Heart left ventricle (tissue), 16 donors: Measurements from ENCODE around the gene SBNO2. TPM values are rescaled to one million over a fixed set of nuclear protein-coding genes. Genes with fewer than 3 reads are reported as not detected.

Experiments used
- ATAC-seq, 4 donors: fragments of 200-7000 bp; cut with Tn5 transposase; one replicate each; pipeline ENCODE4 v1.9.1; 2020 to 2022; ENCODE audit warnings: moderate library complexity in 4 of 4, mild to moderate bottlenecking in 3 of 4, moderate number of reproducible peaks in 1 of 4
- DNase-seq, 5 donors: peaks; one replicate each; pipeline ENCODE4 v3.0.0-alpha.2; 2020
- H3K27ac ChIP-seq, 12 donors: fragments of 200-600 bp; sonication (generic) in 4 of 12; one replicate each; pipeline versions ENCODE4 v1.5.0 to v1.8.0; 2016 to 2022; ENCODE audit warnings: mild to moderate bottlenecking in 2 of 12
- H3K27me3 ChIP-seq, 9 donors: fragments of 200-600 bp; sonication (generic) in 2 of 9; one replicate each; pipeline versions ENCODE4 v1.5.1 to v1.8.0; 2016 to 2022; ENCODE audit warnings: mild to moderate bottlenecking in 3 of 9
- H3K36me3 ChIP-seq, 9 donors: fragments of 200-600 bp; sonication (generic) in 2 of 9; one replicate each; pipeline versions ENCODE4 v1.5.0 to v1.8.0; 2018 to 2022; ENCODE audit warnings: mild to moderate bottlenecking in 2 of 9
- H3K4me1 ChIP-seq, 12 donors: fragments of 200-600 bp; sonication (generic) in 4 of 12; one replicate each; pipeline versions ENCODE4 v1.5.0 to v1.8.0; 2016 to 2022; ENCODE audit warnings: mild to moderate bottlenecking in 3 of 12
- H3K4me3 ChIP-seq, 12 donors: fragments of 200-600 bp; sonication (generic) in 4 of 12; one replicate each; pipeline versions ENCODE4 v1.5.0 to v1.8.0; 2017 to 2022; ENCODE audit warnings: mild to moderate bottlenecking in 9 of 12, moderate library complexity in 4 of 12
- H3K9me3 ChIP-seq, 12 donors: fragments of 200-600 bp; sonication (generic) in 4 of 12; one replicate each; pipeline versions ENCODE4 v1.5.0 to v1.8.0; 2016 to 2022; ENCODE audit warnings: mild to moderate bottlenecking in 1 of 12
- POLR2A ChIP-seq, 2 donors: fragments of 450-650 bp; IDR thresholded peaks; one replicate each; pipeline ENCODE4 v1.6.1; 2017; ENCODE audit warnings: antibody characterized with exemption in 2 of 2, mild to moderate bottlenecking in 2 of 2, moderate library complexity in 2 of 2
- WGBS, 4 donors: extraction: QIAGEN DNeasy Blood & Tissue Kit in 2 of 4; methylation state at CpG; one replicate each; pipeline versions ENCODE4 v1.1.5 to v1.1.7; 2013 to 2018; 5-methylcytosine and 5-hydroxymethylcytosine counted together
- intact Hi-C, 10 donors: fragments of 100-400 bp; cut with DNase I; formaldehyde crosslinking; loops; one replicate each; pipeline versions ENCODE4 v1.11.1 to v1.14.2; 2022
- polyA plus RNA-seq, 2 donors: library from polyadenylated mRNA; stranded (reverse); fragments of 200-250 nt; gene quantifications; one replicate each; pipeline ENCODE4 v1.2.3, GENCODE V29; 2013
- total RNA-seq, 9 donors: library from RNA; depleted of rRNA in 2 of 9; stranded (reverse); fragments of >200 nt in 2 of 9; fragmentation: NEBNext Ultra II Directional in 3 of 9; extraction: Animal tissue kit (Norgen Biotek cat#: 25700) in 3 of 9; gene quantifications; one replicate each; pipeline versions ENCODE4 v1.1.0 to v1.2.4, GENCODE V29; 2016 to 2023
- TF ChIP-seq, protein P1 (sequence below), 12 donors: fragments of 200-600 bp; sonication (generic) in 4 of 12; IDR thresholded peaks; one replicate each; pipeline versions ENCODE4 v1.5.0 to v1.8.0; 2018 to 2022; ENCODE audit warnings: antibody characterized with exemption in 12 of 12, mild to moderate bottlenecking in 5 of 12
- donor health status: ischemic (EF 13 %, LVEDD 7.1; RV severe dilation, severe dysfunction).
- donor health status: healthy with polysubstance abuse.
- donor health status: DM: no; HTN: yes; CAD: no.
- donor health status: DM: no; HTN: no; CAD: no.
- donor health status: ischemic (EF 25% LVEDD 6.9; RV normal size, moderate dysfunction).
- donor health status: ischemic (EF 25% LVEDD 5.7; RV mildly dilated, moderate dysfunction).
- donor health status: healthy.
- donor health status: DM: yes; HTN: yes; CAD: no.
- donor health status: ischemic (EF 35%, LVEDD 5.7; RV mildly dilated, moderate dysfunction).
- donor health status: nonischemic (EF 11% LVEDD 7.7; RV severe dilation, severe dysfunction).
- donor health status: DM: yes; HTN: yes; CAD: no.
- donor health status: PGD.
- donor health status: ischemic (EF 29% LVEDD 5.4; RV normal size, mild dysfunction).
- donor health status: nonischemic (EF 23%, LVEDD 6.1; RV moderate dilation, normal function).

SBNO2 gene
- total and polyA plus RNA-seq, 11 donors = 9.9 to 78.9 (median 18.7) TPM

DNA sequence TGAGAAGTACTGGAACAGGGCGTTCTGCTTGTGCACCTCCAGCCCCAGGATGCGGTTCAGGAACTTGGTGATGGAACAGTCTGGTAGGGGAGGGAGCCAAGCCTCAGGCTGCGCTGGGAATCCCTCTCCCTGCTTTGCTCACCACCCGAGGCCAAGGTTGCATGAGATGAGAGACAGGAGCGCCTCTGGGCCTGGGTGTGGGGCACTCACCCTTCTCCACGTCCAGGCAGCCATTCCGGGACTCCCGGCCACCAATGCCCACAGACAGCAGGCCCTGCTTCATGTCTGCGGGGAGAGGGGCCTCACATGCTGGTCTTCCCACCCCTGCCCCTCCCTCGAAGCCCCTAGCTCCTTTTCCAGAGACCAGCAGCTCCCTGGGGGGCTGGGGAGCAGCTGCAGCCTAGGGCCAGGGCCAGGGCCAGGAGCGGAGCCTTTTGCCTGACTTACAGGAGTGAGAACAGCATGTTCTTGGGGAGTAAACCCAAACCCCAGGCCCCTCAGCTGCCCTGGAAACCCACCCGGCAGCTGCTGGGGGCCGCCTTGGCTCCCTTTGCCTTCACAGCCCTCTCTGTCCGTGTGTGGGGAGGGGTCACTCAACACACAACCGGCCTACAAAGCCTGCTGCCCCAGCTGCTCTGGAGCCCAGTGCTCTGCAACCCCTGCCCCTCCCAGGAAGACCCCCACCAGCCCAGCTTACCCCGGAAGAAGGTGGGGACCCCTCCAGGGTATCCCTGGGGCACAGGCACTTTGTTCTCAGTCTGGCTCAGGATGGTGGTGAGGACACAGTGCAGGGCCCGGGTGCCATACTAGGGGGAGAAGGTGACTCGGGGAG is 63.0 kb downstream of the SBNO2 start:
- no peaks in the 10 kb centered on the region for H3K9me3 ChIP-seq
- WGBS, 4 donors = 67 to 85% (median 82%) methylated on average over 13 to 18 of the region's 18 CpGs
- H3K4me1 ChIP-seq = peaks cover 5 to 43% (median 23%) of the 10 kb centered on the region in 12 donors
- DNase-seq (peak in 1 of 5 donors; percentile 29), ATAC-seq (no peak)
- TF ChIP-seq POLR2A (IDR thresholded peaks at IDR 0.05) = no peak
- TF ChIP-seq, protein P1, sequence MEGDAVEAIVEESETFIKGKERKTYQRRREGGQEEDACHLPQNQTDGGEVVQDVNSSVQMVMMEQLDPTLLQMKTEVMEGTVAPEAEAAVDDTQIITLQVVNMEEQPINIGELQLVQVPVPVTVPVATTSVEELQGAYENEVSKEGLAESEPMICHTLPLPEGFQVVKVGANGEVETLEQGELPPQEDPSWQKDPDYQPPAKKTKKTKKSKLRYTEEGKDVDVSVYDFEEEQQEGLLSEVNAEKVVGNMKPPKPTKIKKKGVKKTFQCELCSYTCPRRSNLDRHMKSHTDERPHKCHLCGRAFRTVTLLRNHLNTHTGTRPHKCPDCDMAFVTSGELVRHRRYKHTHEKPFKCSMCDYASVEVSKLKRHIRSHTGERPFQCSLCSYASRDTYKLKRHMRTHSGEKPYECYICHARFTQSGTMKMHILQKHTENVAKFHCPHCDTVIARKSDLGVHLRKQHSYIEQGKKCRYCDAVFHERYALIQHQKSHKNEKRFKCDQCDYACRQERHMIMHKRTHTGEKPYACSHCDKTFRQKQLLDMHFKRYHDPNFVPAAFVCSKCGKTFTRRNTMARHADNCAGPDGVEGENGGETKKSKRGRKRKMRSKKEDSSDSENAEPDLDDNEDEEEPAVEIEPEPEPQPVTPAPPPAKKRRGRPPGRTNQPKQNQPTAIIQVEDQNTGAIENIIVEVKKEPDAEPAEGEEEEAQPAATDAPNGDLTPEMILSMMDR (IDR thresholded peaks at IDR 0.05) = no peak
- H3K27me3 ChIP-seq = no peaks in the 10 kb centered on the region
- intact Hi-C loops = loop anchor here (5.0 kb wide), 4 partner anchors 61 to 126 kb away; partner anchors contain the start of genes CBARP (in 1 of the 10) and SBNO2 (in 1 of the 10)
- peaks cover 0 to 96% (median 64%) of the 10 kb centered on the region in 9 donors for H3K36me3 ChIP-seq
- peak overlapping the region in 6 of 12 donors; percentile 9 to 82 (median 26) for H3K27ac ChIP-seq
- no peak overlapping the region for H3K4me3 ChIP-seq

DNA sequence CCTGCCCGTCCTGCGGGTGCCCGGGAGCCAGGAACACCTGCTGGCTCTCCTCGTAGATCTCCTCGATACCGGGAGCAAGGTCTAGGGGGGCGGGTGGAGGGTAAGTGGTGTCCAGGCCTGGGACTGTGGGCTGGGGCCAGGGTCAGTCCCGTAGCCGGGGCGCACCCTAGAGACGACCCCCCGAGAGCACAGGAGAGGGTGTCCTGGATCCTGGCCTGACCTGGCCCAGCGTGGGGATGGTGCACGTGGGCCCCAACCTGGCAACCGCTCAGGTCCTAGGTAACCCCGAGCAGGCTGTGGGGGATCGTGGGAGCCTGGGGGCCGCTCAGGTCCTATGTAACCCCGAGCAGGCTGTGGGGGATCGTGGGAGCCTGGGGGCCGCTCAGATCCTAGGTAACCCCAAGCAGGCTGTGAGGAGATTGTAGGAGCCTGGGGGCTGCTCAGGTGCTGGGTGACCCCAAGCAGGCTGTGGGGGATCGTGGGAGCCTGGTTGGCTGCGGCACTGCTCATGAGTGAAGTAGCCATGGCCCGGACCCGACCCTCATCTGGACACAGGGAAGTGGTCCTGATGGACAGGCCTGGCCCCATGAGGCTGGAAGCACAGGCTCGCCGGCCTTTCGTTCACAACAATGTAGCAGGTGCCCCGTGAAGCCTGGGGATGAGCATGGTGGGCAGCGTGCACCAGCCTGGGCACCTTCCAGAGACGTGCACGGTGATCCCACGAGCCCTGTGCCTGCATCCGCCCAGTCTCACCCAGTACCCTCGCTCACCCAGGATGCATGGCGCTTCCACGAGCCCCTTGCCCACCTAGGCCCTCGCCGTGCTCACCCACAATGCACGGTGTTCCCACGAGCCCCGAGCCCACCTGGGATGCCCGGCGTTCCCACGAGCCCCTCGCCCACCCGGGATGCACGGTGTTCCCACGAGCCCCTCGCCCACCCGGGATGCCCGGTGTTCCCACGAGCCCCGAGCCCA is 64.1 kb downstream of the SBNO2 start:
- no peak for ATAC-seq
- TF ChIP-seq POLR2A (IDR thresholded peaks at IDR 0.05) = no peak
- TF ChIP-seq, protein P1 (IDR thresholded peaks at IDR 0.05) = no peak
- Histone ChIP-seq H3K9me3 (no peaks in the 10 kb centered on the region), H3K4me1 (peaks cover 5 to 54% (median 30%) of the 10 kb centered on the region in 12 donors), H3K27ac (no peak overlapping the region), H3K36me3 (peaks cover 0 to 87% (median 54%) of the 10 kb centered on the region in 9 donors), H3K4me3 (no peak overlapping the region), H3K27me3 (no peaks in the 10 kb centered on the region)
- DNase-seq = peak in 1 of 5 donors; percentile 31
- 88 to 94% (median 93%) methylated on average over 35 to 54 of the region's 54 CpGs for WGBS, 4 donors
- intact Hi-C loops = loop anchor here (5.0 kb wide), 4 partner anchors 62 to 127 kb away; partner anchors contain the start of genes CBARP (in 1 of the 10) and SBNO2 (in 1 of the 10)

DNA sequence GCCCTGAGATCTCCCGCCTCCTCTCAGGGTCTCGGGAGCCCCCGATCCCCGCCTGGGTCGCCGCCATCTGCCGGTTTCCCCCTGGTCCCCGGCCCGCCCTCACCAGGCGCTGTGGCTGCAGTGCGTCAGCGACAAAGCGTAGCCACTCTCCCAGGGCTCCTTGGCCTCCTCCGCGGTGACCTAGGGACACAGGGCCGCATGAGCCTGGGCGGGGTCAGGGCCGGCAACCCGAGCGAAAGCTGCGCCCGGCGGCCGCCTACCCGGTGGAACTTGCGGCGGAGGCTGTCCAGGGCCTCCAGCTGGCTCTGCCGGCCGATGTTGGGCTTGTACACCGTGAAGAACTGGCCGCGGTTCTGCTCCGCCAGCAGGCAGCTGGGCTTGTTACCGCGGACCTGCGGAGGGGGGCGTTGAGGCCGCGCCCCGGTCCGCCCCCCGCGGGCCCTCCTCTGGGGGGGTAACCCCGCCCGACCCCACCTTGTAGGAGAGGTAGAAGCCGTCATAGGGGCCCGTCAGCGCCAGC is 65.0 kb downstream of the SBNO2 start:
- Histone ChIP-seq H3K36me3 (peaks cover 0 to 78% (median 47%) of the 10 kb centered on the region in 9 donors), H3K27me3 (no peaks in the 10 kb centered on the region), H3K9me3 (no peaks in the 10 kb centered on the region), H3K4me3 (peak overlapping the region in 1 of 12 donors; percentile 45), H3K4me1 (peaks cover 5 to 55% (median 31%) of the 10 kb centered on the region in 12 donors), H3K27ac (peak overlapping the region in 1 of 12 donors; percentile 68)
- no peak for TF ChIP-seq POLR2A (IDR thresholded peaks at IDR 0.05)
- TF ChIP-seq, protein P1 (IDR thresholded peaks at IDR 0.05) = no peak
- ATAC-seq (no peak), DNase-seq (peak in 2 of 5 donors; percentile 30 to 64)
- WGBS, 4 donors = 92 to 95% (median 94%) methylated on average over 26 to 48 of the region's 48 CpGs
- intact Hi-C loops = no loop called here
